Activated B cell treated with CpG ODN at 0.5 μM for 24 hours (primary cell): ENCODE data around the gene MAJIN. TPM values are rescaled to one million over a fixed set of nuclear protein-coding genes. Genes with fewer than 3 reads are reported as not detected.

Source experiments
- ATAC-seq: fragments of 200-7000 bp; cut with Tn5 transposase; one replicate; pipeline ENCODE4 v1.10.0; 2021; ENCODE audit warnings: low read depth, mild to moderate bottlenecking, moderate library complexity
- CTCF ChIA-PET: fragments of 350-600 bp; sonication (Branson Sonifier 250); formaldehyde crosslinking; loops from one replicate; lab custom pipeline; 2021; ENCODE audit warnings: antibody characterized with exemption; lab: Charles Lee
- POLR2A ChIA-PET: fragments of 350-600 bp; sonication (Branson Sonifier 250); formaldehyde crosslinking; loops from one replicate; lab custom pipeline; 2021; ENCODE audit warnings: antibody characterized with exemption; lab: Charles Lee
- DNase-seq: peaks from one replicate; pipeline ENCODE4 v3.0.0; 2022
- H3K27ac Mint-ChIP-seq: one replicate; pipeline ENCODE4 v1.8.0; 2020; ENCODE audit warnings: mixed read lengths
- H3K27me3 Mint-ChIP-seq: one replicate; pipeline ENCODE4 v1.8.0; 2021; ENCODE audit warnings: mixed read lengths
- H3K36me3 Mint-ChIP-seq: one replicate; pipeline ENCODE4 v1.8.0; 2021; ENCODE audit warnings: low read depth, mixed read lengths
- H3K4me1 Mint-ChIP-seq: one replicate; pipeline ENCODE4 v1.8.0; 2021; ENCODE audit warnings: mixed read lengths
- H3K4me3 Mint-ChIP-seq: one replicate; pipeline ENCODE4 v1.8.0; 2020; ENCODE audit warnings: mild to moderate bottlenecking, mixed read lengths
- H3K9me3 Mint-ChIP-seq: one replicate; pipeline ENCODE4 v1.8.0; 2020; ENCODE audit warnings: mixed read lengths
- intact Hi-C: fragments of 100-400 bp; cut with micrococcal nuclease; formaldehyde crosslinking; loops from one replicate; pipeline ENCODE4 v1.15.1; 2024
- total RNA-seq: library from RNA; stranded (reverse); gene quantifications from 2 replicates; pipeline ENCODE4 v1.2.3, GENCODE V29; 2022
- TF ChIP-seq, protein P1 (sequence below): fragments of 200-600 bp; IDR thresholded peaks from one replicate; pipeline ENCODE4 v1.8.0; 2022; ENCODE audit warnings: antibody characterized with exemption, mild to moderate bottlenecking

The MAJIN gene
- total RNA-seq, 1 donor from 2014 or later: 0.20 TPM

DNA sequence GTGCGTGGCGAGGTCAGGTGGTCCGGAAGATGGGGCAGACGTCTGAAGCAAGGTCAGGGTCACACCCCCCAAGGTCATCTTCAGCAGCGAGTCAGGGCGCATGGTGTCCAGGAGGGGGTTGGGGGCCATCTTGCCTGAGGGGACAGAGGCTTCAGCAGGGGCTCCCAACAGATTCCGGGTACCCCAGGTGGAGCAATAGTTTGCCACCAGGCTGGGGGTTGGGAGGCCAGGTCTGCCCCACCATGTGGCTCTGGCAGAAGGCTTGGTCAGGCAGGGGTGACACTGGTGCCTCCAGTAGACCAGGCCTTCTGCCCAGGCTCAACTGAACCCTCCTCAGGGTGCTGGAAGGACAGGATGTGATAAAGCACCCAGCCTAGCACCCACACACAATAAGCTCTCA, 60.8 kb downstream of the MAJIN start:
- H3K4me3 Mint-ChIP-seq: no peak overlapping the region
- ChIA-PET POLR2A (no interaction called here), CTCF (no interaction called here)
- no peak overlapping the region for H3K27ac Mint-ChIP-seq
- DNase-seq: no peak
- no peak for ATAC-seq
- intact Hi-C loops: no loop called here
- H3K4me1 Mint-ChIP-seq: peaks cover 10% of the 10 kb centered on the region
- H3K9me3 Mint-ChIP-seq: no peaks in the 10 kb centered on the region
- peaks cover 65% of the 10 kb centered on the region for H3K36me3 Mint-ChIP-seq
- TF ChIP-seq, protein P1, sequence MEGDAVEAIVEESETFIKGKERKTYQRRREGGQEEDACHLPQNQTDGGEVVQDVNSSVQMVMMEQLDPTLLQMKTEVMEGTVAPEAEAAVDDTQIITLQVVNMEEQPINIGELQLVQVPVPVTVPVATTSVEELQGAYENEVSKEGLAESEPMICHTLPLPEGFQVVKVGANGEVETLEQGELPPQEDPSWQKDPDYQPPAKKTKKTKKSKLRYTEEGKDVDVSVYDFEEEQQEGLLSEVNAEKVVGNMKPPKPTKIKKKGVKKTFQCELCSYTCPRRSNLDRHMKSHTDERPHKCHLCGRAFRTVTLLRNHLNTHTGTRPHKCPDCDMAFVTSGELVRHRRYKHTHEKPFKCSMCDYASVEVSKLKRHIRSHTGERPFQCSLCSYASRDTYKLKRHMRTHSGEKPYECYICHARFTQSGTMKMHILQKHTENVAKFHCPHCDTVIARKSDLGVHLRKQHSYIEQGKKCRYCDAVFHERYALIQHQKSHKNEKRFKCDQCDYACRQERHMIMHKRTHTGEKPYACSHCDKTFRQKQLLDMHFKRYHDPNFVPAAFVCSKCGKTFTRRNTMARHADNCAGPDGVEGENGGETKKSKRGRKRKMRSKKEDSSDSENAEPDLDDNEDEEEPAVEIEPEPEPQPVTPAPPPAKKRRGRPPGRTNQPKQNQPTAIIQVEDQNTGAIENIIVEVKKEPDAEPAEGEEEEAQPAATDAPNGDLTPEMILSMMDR: no peak
- H3K27me3 Mint-ChIP-seq: no peaks in the 10 kb centered on the region

DNA sequence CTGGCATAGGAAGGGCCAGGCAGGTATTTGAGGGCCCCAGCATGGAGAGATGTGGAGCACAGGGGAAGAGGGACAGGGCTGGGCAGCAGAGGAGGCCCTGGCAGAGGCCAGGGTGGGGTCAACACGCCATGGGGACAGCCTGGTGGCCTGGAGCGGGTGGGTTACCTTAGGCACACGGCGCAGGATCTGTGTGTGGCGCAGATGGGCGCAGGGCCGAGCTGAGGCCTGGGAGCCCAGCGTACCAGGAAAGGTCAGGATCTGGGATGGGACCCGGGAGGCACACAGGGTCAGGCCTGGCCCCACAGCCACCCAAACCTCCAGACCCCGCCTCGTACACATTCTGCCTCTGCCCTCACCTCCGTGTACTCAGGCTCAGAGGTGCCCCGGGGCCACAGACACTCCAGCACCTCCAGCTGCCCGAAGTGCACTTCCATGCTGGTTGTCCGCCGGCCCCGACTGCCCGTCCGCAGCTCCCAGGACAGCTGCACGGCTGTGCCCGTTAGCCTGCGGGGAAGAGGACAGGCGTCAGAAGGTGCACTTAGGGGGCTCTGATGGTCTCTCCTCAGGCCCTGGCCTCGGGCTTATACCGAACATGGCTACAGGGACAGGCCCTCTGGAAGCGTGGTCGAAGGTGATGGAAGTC, 61.3 kb downstream of the MAJIN start:
- H3K27me3 Mint-ChIP-seq: no peaks in the 10 kb centered on the region
- TF ChIP-seq, protein P1: no peak
- ChIA-PET POLR2A (no interaction called here), CTCF (no interaction called here)
- peaks cover 69% of the 10 kb centered on the region for H3K36me3 Mint-ChIP-seq
- ATAC-seq (no peak), DNase-seq (no peak)
- no peak overlapping the region for H3K27ac Mint-ChIP-seq
- intact Hi-C loops: no loop called here
- H3K4me3 Mint-ChIP-seq: no peak overlapping the region
- no peaks in the 10 kb centered on the region for H3K9me3 Mint-ChIP-seq
- peaks cover 4% of the 10 kb centered on the region for H3K4me1 Mint-ChIP-seq

DNA sequence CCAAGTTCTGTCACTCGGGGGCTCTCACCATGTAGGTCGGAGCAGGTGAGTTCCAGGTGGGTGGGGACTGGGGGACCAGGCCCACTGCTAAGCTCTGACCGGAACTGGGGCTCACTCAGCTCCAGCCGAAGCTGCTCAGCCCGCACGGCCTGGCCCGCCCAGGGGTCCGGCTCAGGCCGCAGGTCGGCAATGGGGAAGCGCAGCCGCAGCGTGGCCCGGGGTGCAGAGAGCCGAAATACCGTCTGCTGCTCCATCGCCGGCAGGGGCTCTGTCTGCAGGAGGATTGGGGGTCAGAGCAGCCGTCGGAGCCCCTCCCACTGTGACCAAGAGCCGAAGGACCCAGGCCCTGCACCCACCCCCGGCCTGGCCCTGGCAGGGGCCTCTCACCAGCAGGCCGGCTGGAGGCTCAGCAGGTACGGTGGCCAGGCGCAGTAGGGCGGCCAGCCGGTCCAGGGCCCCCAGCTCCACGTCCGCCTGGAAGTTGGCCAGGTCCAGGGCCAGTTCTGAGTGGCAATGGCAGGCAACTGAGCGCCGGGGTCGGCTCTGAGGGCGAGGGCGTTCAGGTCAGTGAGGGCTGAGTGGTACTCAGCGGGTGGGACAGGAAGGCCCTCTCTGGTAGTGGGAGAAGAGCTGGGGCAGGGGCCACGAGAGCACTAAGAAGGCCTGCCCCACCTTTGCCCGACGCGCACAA, 62.1 kb downstream of the MAJIN start:
- intact Hi-C loops: no loop called here
- Mint-ChIP-seq H3K36me3 (peaks cover 76% of the 10 kb centered on the region), H3K27me3 (no peaks in the 10 kb centered on the region), H3K4me1 (peaks cover 2% of the 10 kb centered on the region), H3K9me3 (no peaks in the 10 kb centered on the region), H3K27ac (no peak overlapping the region), H3K4me3 (no peak overlapping the region)
- ATAC-seq (no peak), DNase-seq (no peak)
- TF ChIP-seq, protein P1: no peak
- ChIA-PET CTCF (no interaction called here), POLR2A (no interaction called here)

DNA sequence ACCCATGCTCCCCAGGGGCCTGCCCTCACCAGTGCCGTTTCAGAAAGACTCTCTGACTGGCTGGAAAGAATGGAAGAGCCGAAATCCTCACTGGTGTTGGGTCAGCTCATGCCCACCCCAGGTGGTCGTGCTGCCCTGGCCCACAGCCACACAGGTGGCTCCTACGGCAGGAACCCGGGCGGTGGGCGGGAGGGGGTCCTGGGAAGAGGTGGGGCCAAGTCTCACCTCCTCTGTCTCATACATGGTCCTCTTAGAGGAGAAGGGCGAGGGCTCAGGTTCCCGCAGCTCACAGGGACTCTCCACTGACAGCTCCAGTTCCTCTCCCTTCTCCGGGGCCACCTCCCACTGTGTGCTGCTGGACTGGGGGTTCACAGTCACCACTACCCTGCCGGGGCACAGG, 63.1 kb downstream of the MAJIN start:
- no peak overlapping the region for H3K4me3 Mint-ChIP-seq
- TF ChIP-seq, protein P1: no peak
- no peaks in the 10 kb centered on the region for H3K9me3 Mint-ChIP-seq
- no peaks in the 10 kb centered on the region for H3K4me1 Mint-ChIP-seq
- ATAC-seq (no peak), DNase-seq (no peak)
- ChIA-PET CTCF (no interaction called here), POLR2A (no interaction called here)
- H3K36me3 Mint-ChIP-seq: peaks cover 77% of the 10 kb centered on the region
- no peak overlapping the region for H3K27ac Mint-ChIP-seq
- intact Hi-C loops: no loop called here
- H3K27me3 Mint-ChIP-seq: no peaks in the 10 kb centered on the region

DNA sequence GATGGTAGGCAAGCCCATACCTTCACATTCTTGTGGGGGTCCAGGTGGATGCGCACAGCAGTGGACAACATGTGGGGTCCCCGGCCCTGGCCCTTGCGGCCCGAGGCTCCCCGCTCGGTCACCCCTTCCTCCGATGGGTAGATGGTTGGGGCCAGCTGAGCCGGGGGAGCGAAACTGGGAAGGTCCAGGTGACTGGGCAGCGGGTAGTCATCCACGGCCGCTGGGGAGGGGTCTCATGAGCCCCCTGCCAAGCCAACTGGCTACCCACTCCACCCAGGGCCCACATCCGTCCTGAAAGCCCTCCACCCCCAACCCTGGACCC, 65.6 kb downstream of the MAJIN start:
- TF ChIP-seq, protein P1: no peak
- Mint-ChIP-seq H3K4me3 (no peak overlapping the region), H3K9me3 (no peaks in the 10 kb centered on the region), H3K4me1 (no peaks in the 10 kb centered on the region), H3K27ac (no peak overlapping the region), H3K27me3 (no peaks in the 10 kb centered on the region), H3K36me3 (peaks cover 71% of the 10 kb centered on the region)
- POLR2A ChIA-PET: interaction anchor here (1.0 kb wide), 1 partner anchor 57 kb away, joined by 3 read pairs; no protein-coding TSS in a partner anchor
- intact Hi-C loops: no loop called here
- DNase-seq (no peak), ATAC-seq (no peak)
- CTCF ChIA-PET: interaction anchor here (0.6 kb wide), 1 partner anchor 85 kb away, joined by 3 read pairs; no protein-coding TSS in a partner anchor
